Choroid plexus epithelial cell (primary cell): ENCODE results near the gene ITPR1.

Experiments used
- DNase-seq: peaks from one replicate; pipeline ENCODE4 v3.0.0-alpha.2; 2010; ENCODE audit warnings: low read depth
- H3K4me3 ChIP-seq: 2 replicates; pipeline ENCODE4 v1.5.1; 2011; ENCODE audit warnings: low read depth, mild to moderate bottlenecking, control low read depth, low read length, moderate library complexity
- CTCF ChIP-seq: conservative IDR thresholded peaks from 2 replicates; pipeline ENCODE4 v1.5.1; 2011; ENCODE audit warnings: low read depth, mild to moderate bottlenecking, control low read depth, inconsistent platforms, low read length, moderate library complexity

Gene ITPR1

GRCh38 chr3:4534906-4535305 is 41.8 kb downstream of the ITPR1 start:
- no peak for TF ChIP-seq CTCF
- DNase-seq = no peak
- no peak overlapping the region for H3K4me3 ChIP-seq

GRCh38 chr3:4536260-4536659 is 43.1 kb downstream of the ITPR1 start:
- TF ChIP-seq CTCF = no peak
- DNase-seq = no peak
- H3K4me3 ChIP-seq = no peak overlapping the region

- TF ChIP-seq CTCF = no peak
- H3K4me3 ChIP-seq = no peak overlapping the region
- DNase-seq = no peak
Measured at GRCh38 chr3:4540267-4540666, 47.1 kb downstream of the ITPR1 start.

GRCh38 chr3:4543110-4543509 is 50.0 kb downstream of the ITPR1 start:
- no peak for TF ChIP-seq CTCF
- no peak for DNase-seq
- H3K4me3 ChIP-seq = no peak overlapping the region

- no peak for DNase-seq
Measured at GRCh38 chr3:4546346-4547178, 53.4 kb downstream of the ITPR1 start.

GRCh38 chr3:4547799-4548198 is 54.7 kb downstream of the ITPR1 start:
- no peak for TF ChIP-seq CTCF
- H3K4me3 ChIP-seq = no peak overlapping the region
- no peak for DNase-seq

More at GRCh38 chr3:4546346-4547178, 53.4 kb downstream of the ITPR1 start:
- no peak for TF ChIP-seq CTCF
- H3K4me3 ChIP-seq = no peak overlapping the region

GRCh38 chr3:4548356-4548755 is 55.2 kb downstream of the ITPR1 start:
- no peak for DNase-seq
- H3K4me3 ChIP-seq = no peak overlapping the region
- TF ChIP-seq CTCF = no peak
